GM19468 (cell line): ENCODE data around the gene MRTFB.

Experiments
- ATAC-seq: cut with Tn5 transposase; IDR thresholded peaks from one replicate; pipeline ENCODE4 v1.9.1; 2021; ENCODE audit warnings: mild to moderate bottlenecking, moderate library complexity, moderate number of reproducible peaks; ENCODE audit not compliant: unreplicated experiment; ENCODE audit errors: extremely low read depth

The MRTFB gene

DNA sequence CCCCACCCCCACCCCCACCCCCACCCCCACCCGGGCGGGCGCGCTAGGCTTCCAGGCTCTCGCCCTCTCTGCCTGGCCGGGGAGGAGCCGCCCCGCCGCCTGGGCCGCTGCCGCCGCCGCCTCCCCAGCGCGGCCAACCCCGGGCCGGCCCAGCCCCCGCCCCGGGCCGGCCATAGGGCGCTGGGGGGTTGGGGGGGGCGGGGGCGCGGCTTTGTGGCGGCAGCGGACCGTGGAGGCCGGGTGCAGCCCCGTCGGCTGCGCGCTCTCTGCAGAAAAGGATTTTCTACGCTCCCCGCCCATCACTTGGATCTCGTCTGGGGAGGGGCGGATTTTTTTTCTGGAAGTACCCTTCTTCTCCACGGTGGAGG lies 230.9 kb downstream of the MRTFB start:
- peak; percentile 27 for ATAC-seq

DNA sequence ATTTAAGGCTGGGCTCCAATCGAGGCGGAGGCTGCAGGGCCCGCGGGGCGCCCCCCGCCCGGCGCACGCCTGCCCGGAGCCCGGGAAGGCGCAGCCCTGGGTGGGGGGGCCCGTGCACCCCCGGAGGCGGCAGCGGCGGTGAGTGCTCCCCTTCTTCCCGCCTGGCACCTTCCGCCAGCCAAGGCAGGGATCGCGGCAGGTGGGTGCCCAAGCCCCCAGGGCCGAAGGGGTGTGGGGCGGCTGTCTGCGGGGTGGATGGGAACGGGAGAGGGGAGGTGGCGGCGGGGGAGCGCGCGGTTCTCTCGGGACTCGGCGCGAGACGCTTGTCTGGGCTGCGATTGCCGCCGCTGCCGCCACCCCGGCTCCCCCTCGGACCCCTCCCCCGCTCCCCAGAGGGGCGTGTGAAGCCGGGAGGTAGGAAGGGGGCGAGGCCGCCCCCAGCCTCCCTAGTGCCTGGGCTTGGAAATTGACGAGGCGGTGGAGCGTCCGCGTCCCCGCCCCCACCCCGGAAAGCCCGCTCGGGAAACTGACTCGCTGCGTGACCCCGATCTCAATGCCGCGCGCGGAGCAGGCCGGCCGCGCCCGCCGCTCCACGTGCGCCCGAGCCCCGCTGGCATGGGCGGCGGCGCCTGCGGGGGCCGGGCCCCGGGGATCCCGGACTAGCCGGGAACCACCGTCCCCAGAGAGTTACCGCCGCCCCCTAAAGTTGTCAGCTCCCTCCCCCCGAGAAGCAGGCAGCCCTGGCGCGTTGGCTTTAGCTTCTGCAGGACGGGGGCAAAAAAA lies 231.5 kb downstream of the MRTFB start:
- ATAC-seq = no peak

DNA sequence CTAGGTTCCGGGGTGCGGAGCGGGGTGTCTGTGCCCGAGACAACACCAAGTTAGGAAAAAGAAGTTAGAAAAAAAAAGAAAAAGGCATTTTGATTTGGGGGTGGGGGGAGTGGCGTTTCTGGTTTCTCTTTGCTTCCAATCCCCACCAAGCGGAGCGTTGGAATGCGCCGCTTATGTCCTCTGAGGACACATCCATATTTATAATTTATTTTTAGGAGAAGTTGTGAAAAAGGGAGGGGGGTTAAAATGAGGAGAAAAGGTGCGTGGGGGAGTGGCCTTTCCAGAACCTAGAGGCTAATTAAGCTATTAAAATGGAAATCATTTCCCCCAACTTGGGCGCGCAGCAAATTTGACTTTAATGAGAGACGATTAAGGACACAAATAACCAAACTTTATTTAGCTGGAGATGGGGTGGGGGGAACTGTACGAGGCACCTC lies 232.1 kb downstream of the MRTFB start:
- ATAC-seq = no peak

DNA sequence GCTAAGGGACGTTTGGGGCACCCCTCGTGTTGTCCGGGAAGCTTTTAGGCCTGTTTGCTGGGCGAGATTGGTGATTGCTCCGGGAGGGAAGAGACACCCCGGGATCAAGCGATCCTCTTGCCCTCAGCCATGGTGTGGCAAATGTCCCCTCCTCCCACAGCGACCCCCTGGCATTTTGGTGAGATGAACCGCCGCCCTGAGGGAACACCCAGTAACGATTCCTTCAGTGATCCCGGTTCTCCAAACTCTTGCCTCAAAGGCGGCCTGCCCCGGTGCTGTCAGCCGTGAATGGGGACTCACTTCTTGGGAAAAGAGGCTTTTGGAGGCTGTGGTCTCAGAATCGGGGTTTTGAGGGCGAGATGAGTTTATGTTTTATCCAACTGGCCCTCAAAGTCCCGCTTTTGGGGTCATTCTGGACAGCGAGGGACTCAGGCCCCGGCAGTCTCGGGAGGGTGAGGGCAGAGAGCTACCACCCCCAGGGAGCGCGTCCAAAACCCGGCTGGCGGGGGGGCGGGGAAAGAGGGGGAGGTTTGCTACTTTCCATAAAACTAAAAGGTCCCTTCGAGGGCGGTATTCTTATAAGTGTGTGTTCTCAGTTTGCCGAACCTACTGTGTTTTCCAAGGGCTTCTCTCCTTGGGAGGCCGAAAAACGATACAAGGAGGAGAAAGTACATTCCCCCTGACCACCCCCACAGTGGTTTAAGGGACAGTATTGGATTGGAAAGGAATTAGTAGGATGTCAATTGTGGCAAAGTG lies 232.7 kb downstream of the MRTFB start:
- no peak for ATAC-seq

DNA sequence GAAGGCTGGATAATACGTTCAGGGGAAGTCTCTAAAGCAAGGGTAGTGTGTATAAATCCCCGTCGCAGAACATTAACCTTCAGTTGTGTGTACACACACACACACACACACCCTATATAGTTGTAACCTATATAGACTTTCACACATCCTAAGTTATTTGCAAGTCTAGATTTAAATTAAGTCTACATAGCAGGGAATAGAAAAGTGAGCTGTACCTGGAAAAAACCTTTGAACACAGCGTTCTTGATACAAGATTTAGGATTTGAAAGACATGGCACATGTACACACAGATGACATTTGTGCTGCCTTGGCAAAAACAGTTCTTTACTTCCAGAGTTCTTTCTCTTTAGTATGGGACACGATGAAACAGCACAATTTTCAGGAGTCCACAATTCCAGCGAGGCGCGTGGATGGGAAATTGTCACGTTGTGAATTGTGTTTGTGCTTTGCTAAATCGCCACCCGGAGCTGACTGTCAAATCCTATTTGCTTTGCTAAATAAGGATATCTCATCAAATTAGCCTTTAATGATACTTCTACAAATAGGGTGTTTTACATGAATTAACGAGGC lies 233.9 kb downstream of the MRTFB start:
- ATAC-seq = no peak

DNA sequence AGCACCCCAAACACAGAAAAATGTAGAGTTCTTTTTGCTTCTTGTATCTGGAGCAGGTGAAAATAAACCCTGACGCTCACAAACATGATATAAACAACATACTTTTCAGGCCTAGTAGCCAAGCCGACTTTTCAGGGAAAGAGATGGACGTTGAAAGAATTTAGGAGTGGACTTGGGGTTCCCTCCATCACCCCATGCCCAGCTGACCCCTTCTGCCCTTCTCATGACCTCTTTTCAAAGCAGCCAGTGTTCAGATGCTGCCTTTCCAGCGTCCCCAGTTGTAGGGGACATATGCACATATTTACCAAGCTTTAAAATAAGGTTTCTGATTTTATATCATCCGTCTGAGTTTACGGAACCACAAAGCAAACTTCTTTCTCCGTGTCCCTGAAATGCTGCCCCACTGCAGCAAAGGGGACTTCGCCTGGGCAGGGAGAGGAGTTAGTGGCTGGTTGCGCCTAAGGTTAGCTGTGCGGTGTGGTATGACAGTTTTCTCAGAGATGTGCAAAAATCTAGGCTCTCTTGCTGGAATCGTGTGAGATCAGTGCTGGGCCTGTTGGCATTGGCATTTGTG lies 235.5 kb downstream of the MRTFB start:
- no peak for ATAC-seq

DNA sequence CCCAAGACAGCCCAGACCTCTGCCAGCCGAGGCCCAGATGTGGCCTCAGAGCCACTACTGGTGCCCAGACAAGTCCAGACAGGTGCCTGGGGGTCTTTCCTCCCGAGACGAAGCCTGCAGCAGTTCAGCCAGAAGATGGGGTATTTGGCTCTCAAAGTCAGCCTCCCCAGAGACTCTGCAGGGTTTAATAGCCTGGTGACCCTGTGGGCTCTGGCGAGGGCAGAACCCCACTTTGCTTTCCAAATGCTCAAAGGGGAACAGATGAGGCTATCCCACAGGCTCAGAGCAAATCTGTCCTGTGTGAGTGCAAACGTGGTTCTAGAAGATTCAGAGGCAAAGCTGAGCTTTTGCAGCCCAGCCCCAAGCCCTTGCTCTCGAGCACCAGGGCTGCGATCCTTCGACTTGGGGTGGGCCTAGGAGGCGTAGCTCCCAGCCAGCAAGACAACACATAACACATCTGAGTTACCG lies 236.0 kb downstream of the MRTFB start:
- ATAC-seq = no peak

DNA sequence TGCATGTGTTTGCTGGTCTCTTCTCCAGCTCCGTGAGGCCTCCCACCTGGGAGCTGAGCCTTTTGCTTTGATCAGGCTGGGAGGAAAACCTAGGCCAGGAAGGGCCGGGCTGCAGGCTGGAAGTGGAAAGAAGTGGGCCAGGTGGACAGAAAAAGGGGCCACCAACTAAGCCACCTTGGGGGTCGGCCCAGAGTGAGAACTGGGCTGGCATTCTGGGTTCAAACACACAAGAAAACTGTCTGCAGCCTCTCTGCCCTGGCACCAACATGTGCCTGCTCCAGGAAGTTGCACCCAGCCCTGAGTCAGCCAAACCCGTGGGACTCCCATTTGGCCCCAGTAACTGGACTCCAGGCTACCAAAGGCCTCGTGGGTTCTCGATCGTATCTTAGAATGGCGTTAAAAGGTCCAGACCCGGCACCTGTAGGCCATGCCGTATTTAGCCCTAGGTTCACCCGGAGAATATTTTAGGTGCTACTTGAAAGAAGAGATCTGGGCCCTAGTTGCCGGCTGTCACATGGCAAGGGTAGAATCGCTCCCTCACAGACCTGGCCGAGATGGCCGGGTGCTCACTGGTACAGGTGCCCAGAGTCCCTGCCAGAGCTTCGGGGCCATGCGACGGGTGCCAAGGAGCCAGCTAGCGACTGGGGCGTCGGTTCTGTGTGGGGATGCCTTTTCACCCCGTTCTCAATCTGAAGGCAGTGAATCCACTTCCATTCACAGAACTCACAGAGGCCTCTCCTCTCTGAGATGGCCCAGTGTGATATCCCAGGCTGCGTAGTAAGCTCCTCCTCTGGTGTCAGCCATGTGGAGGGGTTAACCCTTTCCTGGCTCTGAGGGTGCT lies 236.6 kb downstream of the MRTFB start:
- no peak for ATAC-seq

DNA sequence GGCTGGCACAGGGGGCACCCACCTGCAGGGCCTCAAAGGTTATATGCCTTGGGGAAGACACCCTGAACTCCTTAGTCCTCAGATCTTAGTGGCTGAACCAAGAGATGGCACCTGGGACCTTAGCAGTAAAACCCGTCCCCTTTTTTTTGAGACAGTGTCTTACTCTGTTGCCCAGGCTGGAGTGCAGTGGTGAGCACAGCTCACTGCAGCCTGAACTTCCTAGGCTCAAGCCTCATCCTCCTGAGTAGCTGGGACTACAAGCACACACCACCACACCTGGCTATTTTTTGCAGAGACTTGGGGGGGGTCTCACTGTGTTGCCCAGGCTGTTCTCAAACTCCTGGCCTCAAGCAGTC lies 237.2 kb downstream of the MRTFB start:
- no peak for ATAC-seq

DNA sequence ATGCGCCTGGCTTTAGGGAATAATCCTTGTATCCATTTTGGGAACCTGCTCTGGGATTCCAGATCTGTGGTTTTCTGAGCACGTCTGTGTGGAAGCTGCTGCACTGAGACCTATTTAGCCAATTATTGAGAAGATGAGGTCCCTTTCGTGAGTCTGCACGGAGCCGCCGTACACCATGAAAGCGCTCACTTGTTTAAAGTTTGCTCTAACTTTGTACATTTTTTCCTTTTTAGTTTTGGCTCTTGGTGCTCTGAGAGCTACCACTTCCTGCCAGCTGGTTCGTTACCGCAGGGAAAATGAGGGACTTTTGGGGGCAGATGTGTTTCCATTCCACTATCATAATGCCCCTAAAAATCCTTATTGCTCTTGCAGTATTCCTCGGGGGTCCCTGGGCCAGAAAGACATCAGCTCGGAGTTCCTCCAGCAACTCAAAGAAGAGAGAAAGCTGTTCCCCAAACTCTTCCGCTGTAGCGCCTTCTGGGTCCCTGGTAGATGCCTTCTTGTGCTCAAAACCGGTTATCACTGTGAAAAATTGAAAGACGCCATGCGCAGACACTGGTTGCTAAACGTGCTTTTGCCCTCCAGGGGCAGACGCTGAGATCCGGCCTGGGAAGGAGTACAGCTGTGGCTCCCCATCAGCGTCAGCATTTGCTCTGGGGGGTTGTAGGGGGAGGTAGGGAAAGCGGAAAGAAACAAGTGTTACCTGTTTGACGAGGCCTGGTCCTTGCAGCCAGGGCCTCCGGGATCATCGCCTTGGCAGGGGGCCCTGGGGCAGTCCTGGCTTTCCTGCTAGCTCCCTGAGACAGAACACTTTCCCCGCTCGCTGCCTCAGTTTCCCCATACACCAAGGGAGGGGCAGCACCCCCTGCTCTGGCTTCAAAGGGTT lies 238.1 kb downstream of the MRTFB start:
- no peak for ATAC-seq

DNA sequence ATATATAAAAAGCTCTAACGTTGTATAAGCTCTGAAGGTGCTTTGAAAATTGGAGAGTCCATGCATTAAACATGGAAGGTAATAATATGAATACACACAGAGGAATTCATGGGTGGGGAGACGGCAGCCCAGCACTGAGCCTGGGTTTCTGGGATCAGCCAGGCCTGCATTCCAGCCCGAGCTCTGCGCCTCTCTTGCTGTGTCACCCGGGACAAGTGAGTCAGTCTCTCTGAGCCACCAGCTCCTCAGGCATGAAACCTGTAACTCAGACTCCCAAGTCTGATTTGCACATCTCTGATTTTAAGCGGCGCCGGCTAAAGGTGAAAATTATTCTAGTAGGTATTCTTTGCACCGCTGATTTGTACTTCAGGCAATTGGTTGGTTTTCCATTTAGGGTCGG lies 238.8 kb downstream of the MRTFB start:
- ATAC-seq = no peak

DNA sequence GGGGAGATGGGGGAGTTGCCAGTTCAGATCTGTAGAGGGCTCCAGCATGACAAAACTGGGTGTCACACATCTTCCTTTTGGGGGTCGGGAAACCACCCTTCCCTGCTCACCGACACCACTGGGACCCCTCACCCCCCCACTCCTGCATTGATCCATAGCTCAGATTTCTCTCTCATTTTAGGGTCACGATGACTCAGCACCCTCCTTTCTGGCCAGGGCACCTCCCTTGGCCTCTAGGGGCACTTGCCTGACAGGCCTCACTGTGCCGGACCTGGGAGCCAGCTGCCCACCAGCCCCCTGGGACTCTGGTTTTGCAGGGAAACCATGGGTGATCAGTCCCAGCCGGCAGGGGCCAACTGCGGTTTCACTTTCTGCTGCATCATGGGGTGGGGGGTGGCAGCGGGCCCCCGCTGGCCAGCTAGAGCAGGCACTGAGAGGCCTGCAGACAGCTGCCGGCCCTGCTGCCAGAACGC lies 239.4 kb downstream of the MRTFB start:
- ATAC-seq = peak; percentile 21

DNA sequence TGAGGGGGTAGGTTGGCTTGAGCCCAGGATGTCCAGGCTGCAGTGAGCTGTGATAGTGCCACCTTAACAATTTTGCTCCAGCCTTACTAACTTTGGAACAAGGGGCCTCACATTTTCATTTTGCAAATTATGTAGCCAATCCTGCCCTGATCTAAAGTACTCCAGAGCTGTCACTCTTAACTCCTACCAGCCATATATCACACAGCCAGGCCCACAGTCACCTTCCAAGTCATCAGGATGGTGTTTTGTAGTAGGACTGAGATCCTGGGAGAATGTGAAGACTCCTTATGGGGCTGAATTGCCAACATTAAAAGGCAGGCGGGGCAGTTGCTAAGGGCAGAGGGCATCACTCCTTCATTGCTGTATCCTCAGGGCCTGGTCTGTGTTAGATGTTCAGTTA lies 243.0 kb downstream of the MRTFB start:
- no peak for ATAC-seq

DNA sequence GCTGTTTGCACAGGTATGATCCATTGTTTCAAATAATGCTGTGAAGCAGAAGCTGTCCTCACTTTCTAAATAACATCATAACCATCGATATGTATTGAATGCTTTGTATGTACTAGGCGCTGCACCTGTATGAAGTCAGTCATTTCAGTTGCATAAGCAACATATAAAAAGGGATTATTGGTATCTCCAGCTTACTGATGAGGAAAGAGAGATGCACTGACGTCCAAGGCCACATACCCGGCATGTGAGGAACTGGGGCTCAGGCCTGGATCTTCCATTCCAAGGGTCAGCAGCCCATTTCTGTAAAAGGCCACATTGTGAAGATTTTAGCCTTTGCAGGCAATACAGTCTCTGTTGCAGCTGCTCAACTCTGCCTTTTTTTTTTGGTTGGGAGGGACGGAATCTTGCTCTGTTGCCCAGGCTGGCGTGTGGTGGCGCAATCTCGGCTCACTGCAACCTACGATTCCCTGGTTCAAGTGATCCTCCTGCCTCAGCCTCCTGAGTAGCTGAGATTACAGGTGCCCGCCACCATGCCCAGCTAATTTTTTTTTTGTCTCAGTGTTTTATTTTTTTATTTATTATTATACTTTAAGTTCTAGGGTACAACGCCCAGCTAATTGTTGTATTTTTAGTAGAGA lies 244.7 kb downstream of the MRTFB start:
- no peak for ATAC-seq
